Subcutaneous adipose tissue (tissue), 4 donors: ENCODE data around the gene MRPL10. TPM values are rescaled to one million over a fixed set of nuclear protein-coding genes. Genes with fewer than 3 reads are reported as not detected.

Source experiments
- CTCF ChIP-seq: fragments of 450-650 bp; IDR thresholded peaks from one replicate; pipeline ENCODE4 v1.5.1; 2016; ENCODE audit warnings: low read depth, mild to moderate bottlenecking, control low read depth, antibody characterized with exemption, moderate library complexity
- total RNA-seq, 4 donors: library from RNA; depleted of rRNA; stranded (reverse); fragments of >200 nt; gene quantifications; one replicate each; pipeline ENCODE4 v1.1.0, GENCODE V29; 2016

Gene MRPL10
- total RNA-seq, 4 donors from 2014 or later = 29.3 to 54.3 (median 34.1) TPM

GRCh38 chr17:47821424-47822391, 9.6 kb downstream of the MRPL10 start, which contains the start of gene OSBPL7:
Gene OSBPL7, minus strand, starts transcription at chr17:47821794. Its CDS starts 1,516 bp downstream, at chr17:47820278.
- no peak for TF ChIP-seq CTCF

DNA sequence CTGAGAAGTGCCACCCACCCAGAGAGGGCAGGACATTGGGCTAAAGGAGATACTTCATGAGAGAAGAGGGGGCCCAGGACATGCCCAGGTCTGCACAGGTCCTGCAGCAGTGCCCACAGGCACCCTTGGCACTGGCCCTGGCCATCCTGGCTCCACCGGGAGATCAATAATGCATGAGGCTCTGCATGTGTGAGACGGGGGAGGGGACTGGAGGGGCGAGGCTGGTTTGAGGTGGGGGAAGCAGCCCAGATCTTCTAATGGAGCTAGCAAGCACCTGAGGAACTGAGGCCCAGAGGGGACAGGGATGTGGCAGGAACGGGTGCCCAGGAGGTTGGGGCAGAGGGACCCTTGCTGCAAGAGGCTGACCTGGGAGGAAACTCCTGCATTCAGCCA, 10.3 kb downstream of the MRPL10 start:
- no peak for TF ChIP-seq CTCF

DNA sequence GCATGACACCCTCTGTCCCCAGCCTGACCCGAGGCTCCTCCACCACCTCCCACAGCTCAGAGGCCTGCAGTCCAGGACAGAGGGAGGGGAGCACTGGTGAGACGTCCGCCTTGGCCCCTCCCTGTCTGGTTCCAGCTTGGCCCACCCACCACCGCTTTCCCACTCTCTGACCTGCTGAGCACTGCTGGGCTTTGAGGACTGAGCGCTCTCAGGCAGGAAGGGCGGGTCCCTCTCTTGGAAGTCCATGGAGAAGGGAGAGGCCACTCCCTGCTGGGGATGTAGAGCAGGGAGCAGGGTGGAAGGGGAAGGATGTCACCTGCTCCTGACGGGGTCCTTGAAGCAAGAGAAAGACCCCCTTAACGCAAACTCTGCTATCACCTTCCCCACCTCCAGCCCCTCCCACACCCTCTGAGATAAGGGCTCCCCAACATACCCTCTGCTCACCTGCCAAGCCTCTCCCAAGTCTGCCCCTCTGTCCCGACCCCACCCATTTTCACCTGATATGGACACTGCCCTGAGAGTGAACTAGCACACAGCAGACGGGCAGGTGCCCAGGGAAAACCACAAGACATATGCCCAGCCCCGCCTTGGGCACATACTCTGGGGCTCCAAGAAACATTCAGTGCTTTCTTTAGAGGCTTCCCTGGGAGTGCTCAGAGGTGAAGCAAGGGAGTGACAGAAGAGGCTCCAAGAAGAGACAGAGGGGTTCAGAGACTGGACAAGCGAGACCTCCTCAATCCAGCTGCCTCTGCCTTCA, 11.1 kb downstream of the MRPL10 start:
- TF ChIP-seq CTCF = no peak

DNA sequence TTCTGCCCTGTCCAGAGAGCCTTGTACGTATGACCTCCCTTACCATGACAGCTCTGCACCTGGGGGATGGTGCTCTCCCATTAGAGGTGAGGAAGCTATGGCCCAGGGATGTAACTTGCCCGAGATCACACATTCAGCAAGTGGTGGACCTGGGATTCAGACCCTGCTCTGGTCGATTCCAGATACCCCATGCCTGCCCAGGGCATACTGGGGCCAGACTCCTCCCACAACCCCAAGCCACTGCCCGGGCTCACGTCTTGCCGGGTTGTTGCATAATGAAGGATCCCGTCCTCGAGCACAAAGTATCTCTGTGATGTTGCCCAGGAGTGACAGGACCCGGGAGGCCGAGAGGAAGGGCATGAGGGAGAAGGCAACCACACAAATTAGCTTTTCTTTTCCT, 11.9 kb downstream of the MRPL10 start:
- TF ChIP-seq CTCF = no peak

DNA sequence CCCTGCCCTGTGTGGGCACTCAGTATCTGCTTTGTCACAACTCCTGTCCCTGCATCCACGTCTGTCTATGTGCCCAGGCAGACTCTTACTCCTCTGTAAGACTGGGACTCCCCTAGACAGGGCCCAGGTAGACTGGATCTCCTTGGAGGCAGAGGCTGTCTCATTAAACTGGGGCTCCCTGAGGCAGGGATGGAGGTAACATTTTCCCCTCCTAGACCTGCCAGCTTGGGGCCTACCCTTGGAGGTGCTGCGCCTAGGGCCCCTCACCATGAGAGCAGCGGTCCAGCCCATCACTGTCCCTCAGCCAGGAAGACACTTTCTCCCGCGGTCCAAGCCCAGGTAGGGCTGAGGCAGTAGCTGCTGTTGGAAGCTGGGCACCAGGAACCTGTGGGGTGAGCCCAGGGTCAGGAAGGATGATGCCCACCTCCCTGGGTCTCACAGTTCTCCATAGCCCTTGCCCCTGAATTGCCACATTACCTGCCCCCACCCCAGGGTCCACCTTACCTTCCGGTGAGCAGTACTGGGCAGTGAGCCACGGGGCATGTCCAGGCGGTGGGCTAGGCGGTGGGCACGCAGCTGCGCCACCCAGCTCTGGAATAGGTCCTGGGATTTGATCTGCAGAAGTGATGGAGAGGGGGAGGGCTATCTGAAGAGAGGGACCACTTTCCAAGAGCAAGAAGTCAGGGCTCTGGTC, 13.2 kb downstream of the MRPL10 start:
- no peak for TF ChIP-seq CTCF

- no peak for TF ChIP-seq CTCF
Observed at GRCh38 chr17:47816947-47817346, 14.4 kb downstream of the MRPL10 start.
